ENCODE data around the gene ZSWIM1. TPM values are rescaled to one million over a fixed set of nuclear protein-coding genes. Genes with fewer than 3 reads are reported as not detected.

Gene ZSWIM1
- total and polyA plus RNA-seq, 2 of the 13 experiments (the other 11 are each of a cell fraction or from before 2014, with no cell fraction given): 9.5 to 11.7 TPM

- TF ChIP-seq EED (CRISPR knock-in tag; IDR thresholded peaks at IDR 0.05): peak; percentile 97
- peak; percentile 90 for TF ChIP-seq ZNF687 (CRISPR knock-in tag; IDR thresholded peaks at IDR 0.05)
- no peak; the same call in 1 of the 2 replicates for TF ChIP-seq ZNF124 (CRISPR knock-in tag; IDR thresholded peaks at IDR 0.05)
- no peak for TF ChIP-seq POLR2AphosphoS2 (IDR thresholded peaks at IDR 0.05; ENCODE audit: low read depth, low read length)
- TF ChIP-seq FIP1L1 (IDR thresholded peaks at IDR 0.05; ENCODE audit: borderline replicate concordance, insufficient read depth, low read depth, low read length): no peak
- no peak for TF ChIP-seq KAT2B (IDR thresholded peaks at IDR 0.05; ENCODE audit: borderline replicate concordance, low read depth, low read length)
- TF ChIP-seq ZNF331 (CRISPR knock-in tag; IDR thresholded peaks at IDR 0.05): peak; percentile 77
- peak; percentile 94 for TF ChIP-seq ZNF607 (CRISPR knock-in tag; IDR thresholded peaks at IDR 0.05; ENCODE audit: borderline replicate concordance)
- TF ChIP-seq ZBTB42 (CRISPR knock-in tag; IDR thresholded peaks at IDR 0.05): no peak
- TF ChIP-seq ZFP62 (CRISPR knock-in tag; IDR thresholded peaks at IDR 0.05): no peak; the same call in 1 of the 2 replicates
- TF ChIP-seq ZNF18 (CRISPR knock-in tag; IDR thresholded peaks at IDR 0.05; ENCODE audit: insufficient replicate concordance): no peak
- TF ChIP-seq ZNF597 (CRISPR knock-in tag; IDR thresholded peaks at IDR 0.05): 0 out of 2 replicates have a peak, but pooled peaks have one; percentile 33
- no peak for TF ChIP-seq LCORL (IDR thresholded peaks at IDR 0.05)
- no peak; the same call in 1 of the 2 replicates for TF ChIP-seq LCORL (CRISPR knock-in tag; IDR thresholded peaks at IDR 0.05)
- TF ChIP-seq ZNF784 (CRISPR knock-in tag; IDR thresholded peaks at IDR 0.05; ENCODE audit: borderline replicate concordance): peak; percentile 76
- no peak for TF ChIP-seq NFIB (CRISPR knock-in tag; IDR thresholded peaks at IDR 0.05; ENCODE audit: borderline replicate concordance)
- peak; percentile 21; the same call in 1 of the 2 replicates for TF ChIP-seq ISL2 (CRISPR knock-in tag; IDR thresholded peaks at IDR 0.05)
- 0 out of 2 replicates have a peak, but pooled peaks have one; percentile 16 for TF ChIP-seq ZNF563 (CRISPR knock-in tag; IDR thresholded peaks at IDR 0.05)
- peak; percentile 93; the same call in 1 of the 2 replicates for TF ChIP-seq KDM2A (CRISPR knock-in tag; IDR thresholded peaks at IDR 0.05; ENCODE audit: borderline replicate concordance, low read depth)
- TF ChIP-seq TMF1 (CRISPR knock-in tag; IDR thresholded peaks at IDR 0.05; ENCODE audit: low read depth): peak; percentile 53; the same call in 1 of the 2 replicates
These were observed 23.7 kb upstream of the ZSWIM1 start, which contains the start of the genes ACOT8 and ZSWIM3 (continued) for GRCh38 chr20:45857114-45857881.
